Uterus (tissue), 4 donors: ENCODE results near the gene GTF3C5. TPM values are rescaled to one million over a fixed set of nuclear protein-coding genes. Genes with fewer than 3 reads are reported as not detected.

Experiments
- DNase-seq, 2 donors: peaks; one replicate each; pipeline ENCODE4 v3.0.0-alpha.2; 2019 to 2020
- H3K27ac ChIP-seq, 2 donors: fragments of 200-600 bp; sonication (generic); 1 replicate in 1 of 2; 2 replicates in 1 of 2; pipeline ENCODE4 v1.5.1; 2016 to 2018
- H3K27me3 ChIP-seq, 2 donors: fragments of 200-600 bp; sonication (generic); one replicate each; pipeline ENCODE4 v1.5.1; 2018 to 2019; ENCODE audit warnings: control low read depth in 1 of 2
- H3K36me3 ChIP-seq, 2 donors: fragments of 200-600 bp; sonication (generic); one replicate each; pipeline ENCODE4 v1.5.1; 2019; ENCODE audit warnings: control low read depth in 1 of 2
- H3K4me1 ChIP-seq, 2 donors: fragments of 200-600 bp; sonication (generic); one replicate each; pipeline ENCODE4 v1.5.1; 2018 to 2019; ENCODE audit warnings: control low read depth in 1 of 2
- H3K4me3 ChIP-seq, 2 donors: fragments of 200-600 bp; sonication (generic); 1 replicate in 1 of 2; 2 replicates in 1 of 2; pipeline ENCODE4 v1.5.1; 2018 to 2019; ENCODE audit warnings: mild to moderate bottlenecking in 1 of 2
- H3K9me3 ChIP-seq, 2 donors: fragments of 200-600 bp; sonication (generic); one replicate each; pipeline ENCODE4 v1.5.1; 2019; ENCODE audit warnings: control low read depth in 1 of 2
- POLR2A ChIP-seq, 2 donors: fragments of 450-650 bp; IDR thresholded peaks; one replicate each; pipeline ENCODE4 v1.6.1; 2016; ENCODE audit warnings: antibody characterized with exemption in 2 of 2, mild to moderate bottlenecking in 1 of 2, moderate library complexity in 1 of 2
- intact Hi-C: fragments of 100-400 bp; cut with DNase I; formaldehyde crosslinking; loops from one replicate; pipeline ENCODE4 v1.15.1; 2023; ENCODE audit warnings: low total_unique reads
- total RNA-seq, 4 donors: library from RNA; depleted of rRNA in 3 of 4; stranded (reverse); fragments of >200 nt in 3 of 4; gene quantifications; one replicate each; pipeline versions ENCODE4 v1.1.0 to v1.2.4, GENCODE V29; 2014 to 2023
- TF ChIP-seq, protein P1 (sequence below), 4 experiments: fragments of 200-600 bp in 2 of 4; fragments of 450-650 bp in 2 of 4; sonication (generic) in 2 of 4; IDR thresholded peaks; one replicate each; pipeline ENCODE4 v1.5.1; 2016 to 2019; ENCODE audit warnings: antibody characterized with exemption in 4 of 4, mild to moderate bottlenecking in 2 of 4, moderate library complexity in 1 of 4
- donor health status: DM: yes; HTN: yes; CAD: no.

GTF3C5 gene
- total RNA-seq, 4 donors from 2014 or later: 26.6 to 52.8 (median 37.1) TPM

DNA sequence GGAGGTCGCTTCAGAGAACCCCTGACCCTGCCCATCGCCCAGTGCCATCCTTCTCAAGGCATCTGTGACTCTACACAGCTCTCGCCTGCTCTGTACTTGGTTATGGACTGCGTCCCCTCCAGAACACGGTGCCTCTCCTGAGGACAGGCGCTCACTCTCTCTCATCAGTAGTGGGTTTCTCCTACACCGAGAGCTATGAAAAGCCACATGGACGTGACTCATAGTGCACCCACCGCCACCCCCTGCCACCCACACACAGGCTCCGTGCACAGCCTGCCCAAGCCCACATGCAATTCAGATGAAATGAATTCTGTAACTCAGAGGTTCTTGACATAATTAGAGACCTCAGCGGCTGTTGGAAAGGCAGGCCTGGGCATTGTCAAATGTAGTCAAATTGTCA is 13.9 kb downstream of the GTF3C5 start:
- H3K4me3 ChIP-seq: no peak overlapping the region
- no peak for TF ChIP-seq POLR2A (IDR thresholded peaks at IDR 0.05)
- TF ChIP-seq, protein P1, sequence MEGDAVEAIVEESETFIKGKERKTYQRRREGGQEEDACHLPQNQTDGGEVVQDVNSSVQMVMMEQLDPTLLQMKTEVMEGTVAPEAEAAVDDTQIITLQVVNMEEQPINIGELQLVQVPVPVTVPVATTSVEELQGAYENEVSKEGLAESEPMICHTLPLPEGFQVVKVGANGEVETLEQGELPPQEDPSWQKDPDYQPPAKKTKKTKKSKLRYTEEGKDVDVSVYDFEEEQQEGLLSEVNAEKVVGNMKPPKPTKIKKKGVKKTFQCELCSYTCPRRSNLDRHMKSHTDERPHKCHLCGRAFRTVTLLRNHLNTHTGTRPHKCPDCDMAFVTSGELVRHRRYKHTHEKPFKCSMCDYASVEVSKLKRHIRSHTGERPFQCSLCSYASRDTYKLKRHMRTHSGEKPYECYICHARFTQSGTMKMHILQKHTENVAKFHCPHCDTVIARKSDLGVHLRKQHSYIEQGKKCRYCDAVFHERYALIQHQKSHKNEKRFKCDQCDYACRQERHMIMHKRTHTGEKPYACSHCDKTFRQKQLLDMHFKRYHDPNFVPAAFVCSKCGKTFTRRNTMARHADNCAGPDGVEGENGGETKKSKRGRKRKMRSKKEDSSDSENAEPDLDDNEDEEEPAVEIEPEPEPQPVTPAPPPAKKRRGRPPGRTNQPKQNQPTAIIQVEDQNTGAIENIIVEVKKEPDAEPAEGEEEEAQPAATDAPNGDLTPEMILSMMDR (IDR thresholded peaks at IDR 0.05): no peak
- DNase-seq: no peak
- no peaks in the 10 kb centered on the region for H3K9me3 ChIP-seq
- H3K4me1 ChIP-seq: no peaks in the 10 kb centered on the region
- no peak overlapping the region for H3K27ac ChIP-seq
- intact Hi-C loops: no loop called here
- H3K27me3 ChIP-seq: no peaks in the 10 kb centered on the region
- H3K36me3 ChIP-seq: no peaks in the 10 kb centered on the region

DNA sequence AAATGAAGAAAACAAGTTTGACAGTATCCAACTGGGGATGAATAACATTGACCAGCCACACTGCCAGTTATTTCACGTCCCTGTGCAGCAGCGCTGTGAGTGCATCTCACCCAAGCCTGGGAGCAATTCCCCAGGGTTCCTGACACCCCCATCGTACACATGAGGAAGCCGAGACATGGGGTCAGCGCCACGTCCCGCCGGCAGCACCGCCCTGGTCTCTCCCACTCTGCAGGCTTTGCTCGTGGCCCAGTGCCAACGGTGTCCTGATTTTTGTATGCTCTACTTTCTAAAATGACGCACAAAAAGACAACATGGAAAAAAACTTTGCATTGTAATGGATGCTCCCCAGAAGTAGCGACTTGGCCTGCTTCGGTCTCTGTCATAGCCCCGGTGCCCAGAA is 14.3 kb downstream of the GTF3C5 start:
- no peak for DNase-seq
- H3K4me1 ChIP-seq: no peaks in the 10 kb centered on the region
- no peaks in the 10 kb centered on the region for H3K36me3 ChIP-seq
- no peak overlapping the region for H3K4me3 ChIP-seq
- no peaks in the 10 kb centered on the region for H3K27me3 ChIP-seq
- intact Hi-C loops: no loop called here
- no peak for TF ChIP-seq POLR2A (IDR thresholded peaks at IDR 0.05)
- TF ChIP-seq, protein P1 (IDR thresholded peaks at IDR 0.05): no peak
- H3K9me3 ChIP-seq: no peaks in the 10 kb centered on the region
- no peak overlapping the region for H3K27ac ChIP-seq

DNA sequence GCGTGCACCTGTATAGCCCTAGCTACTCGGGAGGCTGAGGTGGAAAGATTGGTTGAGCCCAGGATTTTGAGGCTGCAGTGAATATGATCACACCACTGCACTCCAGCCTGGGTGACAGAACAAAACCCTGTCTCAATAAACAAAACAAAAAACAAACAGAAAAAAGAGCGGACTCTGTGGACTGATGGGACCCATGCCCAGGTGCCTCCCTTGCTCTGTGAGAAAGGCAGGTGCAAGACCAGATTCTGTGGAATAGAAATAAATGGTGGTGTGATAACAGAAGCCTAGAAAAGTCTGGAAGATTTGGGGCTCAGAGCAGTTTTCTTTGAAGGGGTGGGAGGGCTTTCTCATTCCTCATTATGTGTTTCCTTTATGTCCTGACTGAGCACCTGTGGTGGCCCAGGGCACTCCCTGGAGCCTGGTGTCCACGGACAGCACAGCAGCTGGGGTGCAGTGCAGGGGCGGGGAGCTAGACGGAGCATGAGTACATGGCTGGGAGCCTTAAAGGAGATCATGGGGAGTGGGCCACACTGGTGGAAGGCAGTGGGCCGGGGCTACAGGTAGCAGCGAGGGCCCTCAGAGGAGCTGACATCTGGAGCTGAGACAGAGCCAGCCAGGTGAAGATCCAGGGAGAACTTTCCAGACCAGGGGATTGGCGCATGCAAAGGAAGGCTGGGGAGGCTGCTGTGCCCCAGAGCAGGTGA is 15.6 kb downstream of the GTF3C5 start:
- TF ChIP-seq, protein P1 (IDR thresholded peaks at IDR 0.05): no peak
- no peak for TF ChIP-seq POLR2A (IDR thresholded peaks at IDR 0.05)
- no peak overlapping the region for H3K4me3 ChIP-seq
- no peaks in the 10 kb centered on the region for H3K27me3 ChIP-seq
- H3K4me1 ChIP-seq: no peaks in the 10 kb centered on the region
- no peak overlapping the region for H3K27ac ChIP-seq
- H3K9me3 ChIP-seq: no peaks in the 10 kb centered on the region
- intact Hi-C loops: no loop called here
- DNase-seq: no peak
- H3K36me3 ChIP-seq: no peaks in the 10 kb centered on the region

DNA sequence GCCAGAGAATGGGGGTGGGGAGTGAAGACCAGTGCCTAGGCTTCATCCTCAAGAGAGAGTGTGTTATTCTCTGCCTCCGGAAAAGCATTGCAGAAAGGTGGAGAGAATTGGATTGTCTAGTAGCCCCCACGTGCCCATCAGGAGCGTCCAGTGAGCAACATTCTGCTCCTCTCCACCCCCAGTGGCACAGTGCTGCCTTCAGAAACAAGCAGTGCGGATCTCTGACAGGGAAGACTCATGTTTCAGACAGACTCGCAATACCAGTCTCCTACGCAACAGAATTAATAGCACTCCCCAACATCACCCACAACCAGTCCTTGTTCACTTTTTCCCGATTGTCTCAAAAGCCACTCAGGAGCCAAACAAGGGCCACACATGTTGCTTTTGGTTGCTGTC is 16.1 kb downstream of the GTF3C5 start:
- Histone ChIP-seq H3K27ac (no peak overlapping the region), H3K36me3 (no peaks in the 10 kb centered on the region), H3K4me1 (no peaks in the 10 kb centered on the region), H3K9me3 (no peaks in the 10 kb centered on the region), H3K4me3 (no peak overlapping the region), H3K27me3 (no peaks in the 10 kb centered on the region)
- no peak for DNase-seq
- intact Hi-C loops: no loop called here
- TF ChIP-seq, protein P1 (IDR thresholded peaks at IDR 0.05): no peak
- no peak for TF ChIP-seq POLR2A (IDR thresholded peaks at IDR 0.05)

DNA sequence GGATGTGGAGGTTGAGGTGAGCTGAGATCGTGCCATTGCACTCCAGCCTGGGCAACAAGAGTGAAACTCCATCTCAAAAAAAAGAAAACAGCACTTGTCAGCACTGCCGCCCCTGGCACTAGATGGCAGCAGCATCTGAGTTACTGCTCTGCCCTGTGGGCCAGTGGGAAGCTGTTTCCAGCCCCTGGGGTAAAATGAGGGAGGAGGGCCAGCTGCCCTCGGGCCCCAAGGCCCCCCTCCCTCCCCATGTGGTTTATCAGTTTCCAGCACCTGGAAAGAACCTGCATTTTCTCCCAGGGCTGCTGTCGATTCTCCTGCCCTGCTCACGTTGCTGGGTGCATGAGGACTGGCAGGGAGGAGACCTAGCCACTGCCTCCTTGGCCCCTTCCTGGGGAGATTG is 17.8 kb downstream of the GTF3C5 start:
- no peaks in the 10 kb centered on the region for H3K36me3 ChIP-seq
- no peak for TF ChIP-seq POLR2A (IDR thresholded peaks at IDR 0.05)
- TF ChIP-seq, protein P1 (IDR thresholded peaks at IDR 0.05): no peak
- H3K27ac ChIP-seq: no peak overlapping the region
- no peaks in the 10 kb centered on the region for H3K9me3 ChIP-seq
- H3K27me3 ChIP-seq: no peaks in the 10 kb centered on the region
- no peak for DNase-seq
- H3K4me1 ChIP-seq: no peaks in the 10 kb centered on the region
- intact Hi-C loops: no loop called here
- H3K4me3 ChIP-seq: no peak overlapping the region
